ENCODE results near the gene HPSE2.
"Not testable (repeated sequence)": the region's sequence is repeated elsewhere in the genome, so short reads cannot be mapped to it uniquely, and the experiment has no call there.

Gene HPSE2

DNA sequence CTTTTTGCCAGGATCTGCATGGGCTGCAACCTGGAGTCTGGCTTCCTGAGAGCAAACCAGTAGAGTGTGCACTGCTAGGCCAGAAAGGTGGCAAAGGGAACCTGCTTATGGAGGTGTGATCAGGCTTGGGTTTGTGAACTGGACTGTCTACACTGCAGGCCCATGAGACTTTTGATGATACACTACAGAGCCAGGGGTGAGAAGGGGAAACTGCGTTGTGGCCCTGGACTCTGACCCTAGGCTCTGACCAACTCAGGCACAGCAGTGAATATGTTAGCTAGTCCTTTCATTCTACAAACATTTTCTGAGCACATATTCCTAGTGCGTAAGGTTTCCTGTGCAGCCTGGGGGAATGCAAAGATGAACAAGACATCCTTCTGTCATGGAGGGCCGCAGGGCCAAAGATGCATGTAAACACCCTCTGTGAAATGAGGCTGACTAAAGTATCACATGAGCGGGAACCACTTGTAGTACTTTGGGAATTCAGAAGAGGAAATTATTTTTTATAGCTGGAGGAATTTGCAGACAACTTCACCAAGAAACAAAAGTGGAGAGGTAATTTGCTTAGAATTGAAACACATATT, 725.1 kb downstream of the HPSE2 start:
- H3K36me3 ChIP-seq (ENCODE audit: control insufficient read depth, low read depth, low read length): no peaks in the 10 kb centered on the region
- H3K4me1 ChIP-seq (ENCODE audit: control insufficient read depth, low read depth, low read length): no peaks in the 10 kb centered on the region
- H3K27me3 ChIP-seq (ENCODE audit: control insufficient read depth, insufficient read depth, low read length): no peaks in the 10 kb centered on the region
- H3K9me3 ChIP-seq (ENCODE audit: control insufficient read depth, low read depth, low read length): no peaks in the 10 kb centered on the region
- no peak overlapping the region for H3K4me3 ChIP-seq (ENCODE audit: low read length)
- no peak overlapping the region for H3K27ac ChIP-seq (ENCODE audit: low read length)
- no peak overlapping the region for H3K9ac ChIP-seq (ENCODE audit: low read length)

DNA sequence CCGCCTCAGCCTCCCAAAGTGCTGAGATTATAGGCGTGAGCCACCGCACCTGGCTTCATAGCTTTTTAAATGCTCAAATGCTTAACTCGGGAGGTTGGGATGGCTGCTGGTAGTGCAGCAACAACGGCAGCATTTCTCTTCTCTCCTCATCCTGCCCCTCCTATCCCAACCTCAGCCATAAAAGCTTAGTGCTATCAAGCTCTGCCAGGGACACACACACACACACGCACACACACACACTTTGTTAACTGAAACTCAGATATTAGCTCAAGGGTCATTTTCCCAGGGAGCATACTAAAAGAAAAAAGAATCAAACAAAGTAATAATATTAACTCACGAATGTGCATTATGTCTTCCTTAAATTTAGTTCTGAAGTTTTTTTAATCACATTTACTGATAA, 725.9 kb downstream of the HPSE2 start:
- Histone ChIP-seq H3K4me1 (ENCODE audit: control insufficient read depth, low read depth, low read length) (peaks cover 3% of the 10 kb centered on the region), H3K4me3 (ENCODE audit: low read length) (no peak overlapping the region), H3K9me3 (ENCODE audit: control insufficient read depth, low read depth, low read length) (no peaks in the 10 kb centered on the region), H3K36me3 (ENCODE audit: control insufficient read depth, low read depth, low read length) (no peaks in the 10 kb centered on the region), H3K27me3 (ENCODE audit: control insufficient read depth, insufficient read depth, low read length) (no peaks in the 10 kb centered on the region), H3K27ac (ENCODE audit: low read length) (no peak overlapping the region), H3K9ac (ENCODE audit: low read length) (no peak overlapping the region)

DNA sequence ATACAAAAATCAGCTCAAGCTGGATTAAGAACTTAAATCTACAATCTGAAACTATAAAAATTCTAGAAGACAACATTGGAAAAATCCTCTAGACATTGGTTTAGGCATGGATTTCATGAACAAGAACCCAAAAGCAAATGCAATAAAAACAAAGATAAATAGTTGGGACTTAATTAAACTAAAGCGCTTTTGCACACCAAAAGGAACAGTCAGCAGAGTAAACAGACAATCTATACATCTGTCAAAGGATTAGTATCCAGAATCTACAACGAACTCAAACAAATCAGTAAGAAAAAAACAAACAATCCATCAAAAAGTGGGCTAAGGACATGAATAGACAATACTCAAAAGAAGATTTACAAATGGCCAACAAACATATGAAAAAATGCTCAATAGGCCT, 733.1 kb downstream of the HPSE2 start:
- not testable (repeated sequence) for H3K27ac ChIP-seq (ENCODE audit: low read length); H3K4me1 ChIP-seq (ENCODE audit: control insufficient read depth, low read depth, low read length); H3K27me3 ChIP-seq (ENCODE audit: control insufficient read depth, insufficient read depth, low read length); H3K36me3 ChIP-seq (ENCODE audit: control insufficient read depth, low read depth, low read length); H3K9me3 ChIP-seq (ENCODE audit: control insufficient read depth, low read depth, low read length); H3K4me3 ChIP-seq (ENCODE audit: low read length); H3K9ac ChIP-seq (ENCODE audit: low read length)

DNA sequence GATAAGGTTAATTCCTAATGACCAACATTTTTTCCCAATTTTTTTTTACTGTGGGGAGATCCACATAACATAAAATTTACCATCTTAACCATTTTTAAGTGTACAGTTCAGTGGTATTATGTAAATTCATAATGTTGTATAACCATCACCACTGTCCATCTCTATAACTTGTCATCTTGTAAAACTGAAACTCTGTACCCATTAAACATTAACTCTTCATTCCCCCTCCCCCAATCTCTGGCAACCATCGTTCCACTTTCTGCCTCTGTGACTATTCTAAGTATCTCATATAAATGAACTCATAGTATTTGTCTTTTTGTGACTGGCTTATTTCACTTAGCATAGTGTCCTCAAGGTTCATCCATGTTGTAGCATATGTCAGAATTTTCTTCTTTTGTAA, 742.9 kb downstream of the HPSE2 start:
- no peak overlapping the region for H3K4me3 ChIP-seq (ENCODE audit: low read length)
- H3K27me3 ChIP-seq (ENCODE audit: control insufficient read depth, insufficient read depth, low read length): no peaks in the 10 kb centered on the region
- H3K4me1 ChIP-seq (ENCODE audit: control insufficient read depth, low read depth, low read length): no peaks in the 10 kb centered on the region
- H3K36me3 ChIP-seq (ENCODE audit: control insufficient read depth, low read depth, low read length): no peaks in the 10 kb centered on the region
- no peak overlapping the region for H3K9ac ChIP-seq (ENCODE audit: low read length)
- peaks cover 2% of the 10 kb centered on the region for H3K9me3 ChIP-seq (ENCODE audit: control insufficient read depth, low read depth, low read length)
- H3K27ac ChIP-seq (ENCODE audit: low read length): no peak overlapping the region

DNA sequence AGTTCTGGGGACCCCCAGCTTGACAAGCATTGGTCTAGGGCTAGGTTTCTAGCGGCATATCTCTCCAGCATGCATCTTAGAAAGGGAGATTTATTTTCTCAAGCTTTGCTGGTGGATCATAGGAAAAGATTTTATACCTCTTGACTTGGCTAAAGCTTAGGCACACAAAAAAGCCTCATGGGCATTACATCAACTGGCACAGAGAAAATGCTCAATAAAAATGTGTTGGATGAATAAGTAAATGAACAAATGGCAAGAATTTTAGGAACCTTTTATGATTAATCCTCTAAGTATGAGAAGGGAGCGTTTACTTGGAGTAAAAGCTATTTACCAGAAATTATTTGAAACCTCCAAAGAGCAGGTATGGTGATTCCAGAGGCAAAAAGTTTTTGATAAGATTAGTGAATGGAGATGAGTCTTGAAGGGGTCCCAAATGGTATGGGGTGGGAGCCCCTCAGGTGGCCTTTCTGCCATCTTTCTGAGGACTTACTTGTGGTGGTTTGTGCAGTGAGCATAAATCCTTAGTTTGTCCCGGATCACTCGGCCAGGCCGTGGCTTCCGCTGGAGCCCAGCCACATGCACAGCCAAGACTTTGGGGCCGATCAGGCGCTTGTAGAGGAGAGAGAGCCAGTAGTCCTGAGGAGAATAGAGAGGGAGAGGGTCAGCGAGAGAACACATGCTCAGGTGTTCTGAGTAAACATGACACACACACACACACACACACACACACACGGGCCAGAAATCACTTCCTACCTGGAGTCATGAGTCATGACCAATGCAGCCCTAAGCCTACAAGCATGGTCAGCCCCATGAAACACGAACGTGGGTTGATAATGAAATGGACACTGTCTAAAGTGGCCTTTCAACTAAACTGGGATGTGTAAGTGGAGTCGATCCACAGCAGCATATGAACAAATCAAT, 745.8 kb downstream of the HPSE2 start:
- no peaks in the 10 kb centered on the region for H3K36me3 ChIP-seq (ENCODE audit: control insufficient read depth, low read depth, low read length)
- peaks cover under 1% of the 10 kb centered on the region for H3K9me3 ChIP-seq (ENCODE audit: control insufficient read depth, low read depth, low read length)
- no peak overlapping the region for H3K9ac ChIP-seq (ENCODE audit: low read length)
- H3K27ac ChIP-seq (ENCODE audit: low read length): no peak overlapping the region
- no peaks in the 10 kb centered on the region for H3K4me1 ChIP-seq (ENCODE audit: control insufficient read depth, low read depth, low read length)
- H3K27me3 ChIP-seq (ENCODE audit: control insufficient read depth, insufficient read depth, low read length): no peaks in the 10 kb centered on the region
- H3K4me3 ChIP-seq (ENCODE audit: low read length): no peak overlapping the region

DNA sequence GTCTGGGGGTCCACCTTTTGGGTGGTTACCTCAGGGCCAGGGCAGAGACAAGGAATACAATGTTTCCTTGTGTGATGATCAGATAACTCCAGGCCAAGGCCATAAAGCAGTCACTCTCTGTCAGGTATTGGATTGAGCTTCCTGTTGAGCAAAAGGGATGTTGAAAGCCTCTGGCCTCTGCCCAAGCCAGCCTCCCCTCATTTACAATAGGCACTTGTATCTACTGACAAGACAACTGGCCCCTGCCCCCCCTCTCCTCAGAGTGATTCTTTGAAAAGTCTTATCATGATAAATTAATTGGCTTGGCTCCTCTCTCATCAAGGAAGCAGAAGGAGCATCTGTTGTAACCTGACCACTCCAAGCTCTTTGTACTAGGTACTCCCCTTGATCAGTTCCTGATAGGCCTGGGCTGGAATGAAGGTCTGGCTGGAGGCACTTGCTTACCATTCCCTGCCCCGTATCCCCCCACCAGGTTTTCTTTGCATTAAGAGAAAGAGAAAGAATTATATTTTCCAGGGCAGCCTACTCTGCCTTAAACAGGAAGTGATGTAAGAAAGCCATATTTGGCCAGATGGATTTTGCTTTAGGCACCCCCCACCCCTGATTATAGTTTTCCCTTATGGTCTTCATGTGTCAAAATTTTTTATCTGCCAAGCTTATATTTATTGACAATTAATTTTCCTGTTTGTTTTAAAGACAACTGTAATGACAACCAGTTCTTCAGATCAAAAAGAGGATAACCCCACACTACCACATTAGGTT, 746.8 kb downstream of the HPSE2 start:
- Histone ChIP-seq H3K27ac (ENCODE audit: low read length) (no peak overlapping the region), H3K9me3 (ENCODE audit: control insufficient read depth, low read depth, low read length) (no peaks in the 10 kb centered on the region), H3K9ac (ENCODE audit: low read length) (no peak overlapping the region), H3K36me3 (ENCODE audit: control insufficient read depth, low read depth, low read length) (no peaks in the 10 kb centered on the region), H3K27me3 (ENCODE audit: control insufficient read depth, insufficient read depth, low read length) (no peaks in the 10 kb centered on the region), H3K4me1 (ENCODE audit: control insufficient read depth, low read depth, low read length) (no peaks in the 10 kb centered on the region), H3K4me3 (ENCODE audit: low read length) (no peak overlapping the region)

- Histone ChIP-seq H3K27ac (ENCODE audit: low read length) (no peak overlapping the region), H3K27me3 (ENCODE audit: control insufficient read depth, insufficient read depth, low read length) (no peaks in the 10 kb centered on the region), H3K9me3 (ENCODE audit: control insufficient read depth, low read depth, low read length) (no peaks in the 10 kb centered on the region), H3K9ac (ENCODE audit: low read length) (no peak overlapping the region), H3K36me3 (ENCODE audit: control insufficient read depth, low read depth, low read length) (no peaks in the 10 kb centered on the region), H3K4me3 (ENCODE audit: low read length) (no peak overlapping the region), H3K4me1 (ENCODE audit: control insufficient read depth, low read depth, low read length) (no peaks in the 10 kb centered on the region)
These were observed 748.0 kb downstream of the HPSE2 start for GRCh38 chr10:98487649-98488048.

- Histone ChIP-seq H3K4me3 (ENCODE audit: low read length) (no peak overlapping the region), H3K9me3 (ENCODE audit: control insufficient read depth, low read depth, low read length) (no peaks in the 10 kb centered on the region), H3K27ac (ENCODE audit: low read length) (no peak overlapping the region), H3K4me1 (ENCODE audit: control insufficient read depth, low read depth, low read length) (no peaks in the 10 kb centered on the region), H3K9ac (ENCODE audit: low read length) (no peak overlapping the region), H3K36me3 (ENCODE audit: control insufficient read depth, low read depth, low read length) (no peaks in the 10 kb centered on the region), H3K27me3 (ENCODE audit: control insufficient read depth, insufficient read depth, low read length) (no peaks in the 10 kb centered on the region)
These were observed 749.2 kb downstream of the HPSE2 start for GRCh38 chr10:98486421-98486820.

- H3K4me3 ChIP-seq (ENCODE audit: low read length): no peak overlapping the region
- H3K27me3 ChIP-seq (ENCODE audit: control insufficient read depth, insufficient read depth, low read length): no peaks in the 10 kb centered on the region
- no peaks in the 10 kb centered on the region for H3K9me3 ChIP-seq (ENCODE audit: control insufficient read depth, low read depth, low read length)
- H3K27ac ChIP-seq (ENCODE audit: low read length): no peak overlapping the region
- no peaks in the 10 kb centered on the region for H3K36me3 ChIP-seq (ENCODE audit: control insufficient read depth, low read depth, low read length)
- H3K4me1 ChIP-seq (ENCODE audit: control insufficient read depth, low read depth, low read length): no peaks in the 10 kb centered on the region
- no peak overlapping the region for H3K9ac ChIP-seq (ENCODE audit: low read length)
These were observed 749.7 kb downstream of the HPSE2 start for GRCh38 chr10:98485959-98486358.

DNA sequence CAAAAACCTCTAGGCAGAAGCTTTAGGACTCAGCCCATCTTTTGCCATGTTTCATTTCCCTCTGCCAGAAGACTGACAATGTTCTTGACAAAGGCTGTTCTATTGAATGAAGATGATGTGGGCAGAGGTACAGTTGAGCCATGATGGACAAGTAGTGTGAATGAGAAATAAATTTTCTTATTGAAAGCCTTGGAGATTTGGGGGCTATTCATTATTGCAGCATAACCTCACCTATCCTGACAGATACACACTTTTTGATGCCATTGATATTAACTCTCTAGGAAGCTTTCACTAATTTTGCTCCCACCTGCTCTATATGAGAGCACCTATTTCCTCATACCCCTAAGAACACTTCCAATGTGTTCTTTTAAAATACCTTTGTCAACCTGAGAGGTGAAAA, 752.0 kb downstream of the HPSE2 start:
- no peaks in the 10 kb centered on the region for H3K9me3 ChIP-seq (ENCODE audit: control insufficient read depth, low read depth, low read length)
- no peaks in the 10 kb centered on the region for H3K27me3 ChIP-seq (ENCODE audit: control insufficient read depth, insufficient read depth, low read length)
- no peaks in the 10 kb centered on the region for H3K36me3 ChIP-seq (ENCODE audit: control insufficient read depth, low read depth, low read length)
- no peak overlapping the region for H3K27ac ChIP-seq (ENCODE audit: low read length)
- H3K4me3 ChIP-seq (ENCODE audit: low read length): no peak overlapping the region
- no peaks in the 10 kb centered on the region for H3K4me1 ChIP-seq (ENCODE audit: control insufficient read depth, low read depth, low read length)
- no peak overlapping the region for H3K9ac ChIP-seq (ENCODE audit: low read length)

- no peaks in the 10 kb centered on the region for H3K27me3 ChIP-seq (ENCODE audit: control insufficient read depth, insufficient read depth, low read length)
- H3K9me3 ChIP-seq (ENCODE audit: control insufficient read depth, low read depth, low read length): no peaks in the 10 kb centered on the region
- H3K27ac ChIP-seq (ENCODE audit: low read length): no peak overlapping the region
- H3K9ac ChIP-seq (ENCODE audit: low read length): no peak overlapping the region
- no peak overlapping the region for H3K4me3 ChIP-seq (ENCODE audit: low read length)
- no peaks in the 10 kb centered on the region for H3K36me3 ChIP-seq (ENCODE audit: control insufficient read depth, low read depth, low read length)
- no peaks in the 10 kb centered on the region for H3K4me1 ChIP-seq (ENCODE audit: control insufficient read depth, low read depth, low read length)
These were observed 753.6 kb downstream of the HPSE2 start for GRCh38 chr10:98482096-98482495.

Data from iPS-18a (cell line).